Breast epithelium (tissue), 3 donors: ENCODE results near the gene NCK2.

Experiments
- CTCF ChIP-seq, 3 donors: fragments of 450-650 bp; IDR thresholded peaks; one replicate each; pipeline ENCODE4 v1.5.1; 2016 to 2017; ENCODE audit warnings: antibody characterized with exemption in 3 of 3, mild to moderate bottlenecking in 3 of 3, moderate library complexity in 3 of 3
- POLR2A ChIP-seq: fragments of 450-650 bp; IDR thresholded peaks from one replicate; pipeline ENCODE4 v1.6.1; 2016; ENCODE audit warnings: antibody characterized with exemption, mild to moderate bottlenecking, moderate library complexity

GRCh38 chr2:105909215-105909614 is 164.5 kb downstream of the NCK2 start:
- TF ChIP-seq CTCF (IDR thresholded peaks at IDR 0.05), result no peak
- no peak for TF ChIP-seq POLR2A
